Tibial nerve (tissue), 4 donors: ENCODE data around the gene NFASC.

Experiments
- CTCF ChIP-seq, 5 experiments: fragments of 200-600 bp in 3 of 5; fragments of 450-650 bp in 2 of 5; sonication (generic) in 3 of 5; IDR thresholded peaks; one replicate each; pipeline ENCODE4 v1.5.1; 2016 to 2019; ENCODE audit warnings: antibody characterized with exemption in 5 of 5, mild to moderate bottlenecking in 3 of 5, moderate library complexity in 2 of 5
- EP300 ChIP-seq, 2 donors: sonication (generic); formaldehyde crosslinking; IDR thresholded peaks; one replicate each; pipeline ENCODE4 v1.6.1; 2017; ENCODE audit warnings: antibody characterized with exemption in 2 of 2, mild to moderate bottlenecking in 1 of 2
- POLR2A ChIP-seq, 2 donors: fragments of 450-650 bp; IDR thresholded peaks; one replicate each; pipeline ENCODE4 v1.6.1; 2017; ENCODE audit warnings: antibody characterized with exemption in 2 of 2, mild to moderate bottlenecking in 2 of 2, moderate library complexity in 2 of 2

GRCh38 chr1:204868340-204868700 lies 2.3 kb upstream of the NFASC start:
- no peak for TF ChIP-seq CTCF (IDR thresholded peaks at IDR 0.05)
- TF ChIP-seq EP300 (IDR thresholded peaks at IDR 0.05) = peak in 1 of 2 donors; percentile 6
- no peak for TF ChIP-seq POLR2A (IDR thresholded peaks at IDR 0.05)
